ENCODE measurements around the gene ILDR1.
"Not testable (repeated sequence)": the region's sequence is repeated elsewhere in the genome, so short reads cannot be mapped to it uniquely, and the experiment has no call there.

The ILDR1 gene

GRCh38 chr3:122047296-122047695, 25.2 kb upstream of the ILDR1 start:
- not testable (repeated sequence) for H3K4me1 ChIP-seq (ENCODE audit: control insufficient read depth, insufficient read depth, low read length); H3K9ac ChIP-seq (ENCODE audit: low read length); H3K4me3 ChIP-seq (ENCODE audit: low read length); H3K27me3 ChIP-seq (ENCODE audit: control insufficient read depth, insufficient read depth, low read length); H3K27ac ChIP-seq (ENCODE audit: low read depth, low read length); H3K36me3 ChIP-seq (ENCODE audit: control insufficient read depth, insufficient read depth, low read length)

GRCh38 chr3:122033023-122033422, 11.0 kb upstream of the ILDR1 start:
- Histone ChIP-seq H3K4me1 (ENCODE audit: control insufficient read depth, insufficient read depth, low read length) (no peaks in the 10 kb centered on the region), H3K36me3 (ENCODE audit: control insufficient read depth, insufficient read depth, low read length) (no peaks in the 10 kb centered on the region), H3K27ac (ENCODE audit: low read depth, low read length) (no peak overlapping the region), H3K27me3 (ENCODE audit: control insufficient read depth, insufficient read depth, low read length) (no peaks in the 10 kb centered on the region), H3K4me3 (ENCODE audit: low read length) (no peak overlapping the region), H3K9ac (ENCODE audit: low read length) (no peak overlapping the region)

GRCh38 chr3:122032531-122032930, 10.5 kb upstream of the ILDR1 start:
- no peak overlapping the region for H3K4me3 ChIP-seq (ENCODE audit: low read length)
- H3K36me3 ChIP-seq (ENCODE audit: control insufficient read depth, insufficient read depth, low read length), result no peaks in the 10 kb centered on the region
- H3K27ac ChIP-seq (ENCODE audit: low read depth, low read length), result no peak overlapping the region

GRCh38 chr3:122031123-122031468, 9.0 kb upstream of the ILDR1 start:
- Histone ChIP-seq H3K27ac (ENCODE audit: low read depth, low read length) (no peak overlapping the region), H3K27me3 (ENCODE audit: control insufficient read depth, insufficient read depth, low read length) (no peaks in the 10 kb centered on the region), H3K9ac (ENCODE audit: low read length) (no peak overlapping the region), H3K36me3 (ENCODE audit: control insufficient read depth, insufficient read depth, low read length) (no peaks in the 10 kb centered on the region), H3K4me1 (ENCODE audit: control insufficient read depth, insufficient read depth, low read length) (no peaks in the 10 kb centered on the region), H3K4me3 (ENCODE audit: low read length) (no peak overlapping the region)

More at GRCh38 chr3:122032531-122032930, 10.5 kb upstream of the ILDR1 start:
- no peaks in the 10 kb centered on the region for H3K4me1 ChIP-seq (ENCODE audit: control insufficient read depth, insufficient read depth, low read length)
- no peak overlapping the region for H3K9ac ChIP-seq (ENCODE audit: low read length)
- no peaks in the 10 kb centered on the region for H3K27me3 ChIP-seq (ENCODE audit: control insufficient read depth, insufficient read depth, low read length)

GRCh38 chr3:122030381-122031122, 8.5 kb upstream of the ILDR1 start:
- Histone ChIP-seq H3K4me1 (ENCODE audit: control insufficient read depth, insufficient read depth, low read length) (no peaks in the 10 kb centered on the region), H3K27me3 (ENCODE audit: control insufficient read depth, insufficient read depth, low read length) (no peaks in the 10 kb centered on the region), H3K36me3 (ENCODE audit: control insufficient read depth, insufficient read depth, low read length) (no peaks in the 10 kb centered on the region), H3K27ac (ENCODE audit: low read depth, low read length) (no peak overlapping the region), H3K9ac (ENCODE audit: low read length) (no peak overlapping the region), H3K4me3 (ENCODE audit: low read length) (no peak overlapping the region)

- no peak overlapping the region for H3K27ac ChIP-seq (ENCODE audit: low read depth, low read length)
- no peaks in the 10 kb centered on the region for H3K27me3 ChIP-seq (ENCODE audit: control insufficient read depth, insufficient read depth, low read length)
Measured at GRCh38 chr3:122025296-122025695, 3.2 kb upstream of the ILDR1 start.

GRCh38 chr3:122024800-122025199, 2.8 kb upstream of the ILDR1 start:
- no peaks in the 10 kb centered on the region for H3K4me1 ChIP-seq (ENCODE audit: control insufficient read depth, insufficient read depth, low read length)
- H3K27ac ChIP-seq (ENCODE audit: low read depth, low read length), result no peak overlapping the region
- H3K27me3 ChIP-seq (ENCODE audit: control insufficient read depth, insufficient read depth, low read length), result no peaks in the 10 kb centered on the region
- H3K4me3 ChIP-seq (ENCODE audit: low read length), result no peak overlapping the region
- no peaks in the 10 kb centered on the region for H3K36me3 ChIP-seq (ENCODE audit: control insufficient read depth, insufficient read depth, low read length)
- no peak overlapping the region for H3K9ac ChIP-seq (ENCODE audit: low read length)

More at GRCh38 chr3:122025296-122025695, 3.2 kb upstream of the ILDR1 start:
- no peaks in the 10 kb centered on the region for H3K4me1 ChIP-seq (ENCODE audit: control insufficient read depth, insufficient read depth, low read length)
- H3K36me3 ChIP-seq (ENCODE audit: control insufficient read depth, insufficient read depth, low read length), result no peaks in the 10 kb centered on the region
- H3K4me3 ChIP-seq (ENCODE audit: low read length), result no peak overlapping the region
- H3K9ac ChIP-seq (ENCODE audit: low read length), result no peak overlapping the region

- H3K4me3 ChIP-seq (ENCODE audit: low read length), result no peak overlapping the region
- H3K4me1 ChIP-seq (ENCODE audit: control insufficient read depth, insufficient read depth, low read length), result no peaks in the 10 kb centered on the region
- no peaks in the 10 kb centered on the region for H3K27me3 ChIP-seq (ENCODE audit: control insufficient read depth, insufficient read depth, low read length)
- no peak overlapping the region for H3K9ac ChIP-seq (ENCODE audit: low read length)
- H3K27ac ChIP-seq (ENCODE audit: low read depth, low read length), result no peak overlapping the region
- no peaks in the 10 kb centered on the region for H3K36me3 ChIP-seq (ENCODE audit: control insufficient read depth, insufficient read depth, low read length)
Measured at GRCh38 chr3:122023335-122023910, 1.4 kb upstream of the ILDR1 start.

- Histone ChIP-seq H3K4me3 (ENCODE audit: low read length) (peak overlapping the region; percentile 67), H3K9ac (ENCODE audit: low read length) (no peak overlapping the region), H3K27ac (ENCODE audit: low read depth, low read length) (no peak overlapping the region), H3K36me3 (ENCODE audit: control insufficient read depth, insufficient read depth, low read length) (no peaks in the 10 kb centered on the region), H3K4me1 (ENCODE audit: control insufficient read depth, insufficient read depth, low read length) (no peaks in the 10 kb centered on the region), H3K27me3 (ENCODE audit: control insufficient read depth, insufficient read depth, low read length) (no peaks in the 10 kb centered on the region)
Measured at GRCh38 chr3:122021037-122021436, 1.0 kb downstream of the ILDR1 start.

GRCh38 chr3:122019493-122019892, 2.6 kb downstream of the ILDR1 start:
- H3K36me3 ChIP-seq (ENCODE audit: control insufficient read depth, insufficient read depth, low read length), result no peaks in the 10 kb centered on the region
- H3K4me1 ChIP-seq (ENCODE audit: control insufficient read depth, insufficient read depth, low read length), result no peaks in the 10 kb centered on the region
- H3K9ac ChIP-seq (ENCODE audit: low read length), result no peak overlapping the region
- H3K27me3 ChIP-seq (ENCODE audit: control insufficient read depth, insufficient read depth, low read length), result no peaks in the 10 kb centered on the region
- no peak overlapping the region for H3K27ac ChIP-seq (ENCODE audit: low read depth, low read length)
- no peak overlapping the region for H3K4me3 ChIP-seq (ENCODE audit: low read length)

- H3K27ac ChIP-seq (ENCODE audit: low read depth, low read length), result no peak overlapping the region
- no peak overlapping the region for H3K9ac ChIP-seq (ENCODE audit: low read length)
- H3K36me3 ChIP-seq (ENCODE audit: control insufficient read depth, insufficient read depth, low read length), result no peaks in the 10 kb centered on the region
- H3K4me3 ChIP-seq (ENCODE audit: low read length), result no peak overlapping the region
- no peaks in the 10 kb centered on the region for H3K27me3 ChIP-seq (ENCODE audit: control insufficient read depth, insufficient read depth, low read length)
- no peaks in the 10 kb centered on the region for H3K4me1 ChIP-seq (ENCODE audit: control insufficient read depth, insufficient read depth, low read length)
Measured at GRCh38 chr3:122014741-122015140, 7.3 kb downstream of the ILDR1 start.

GRCh38 chr3:122013448-122013925, 8.6 kb downstream of the ILDR1 start:
- Histone ChIP-seq H3K4me3 (ENCODE audit: low read length) (no peak overlapping the region), H3K4me1 (ENCODE audit: control insufficient read depth, insufficient read depth, low read length) (no peaks in the 10 kb centered on the region), H3K27me3 (ENCODE audit: control insufficient read depth, insufficient read depth, low read length) (no peaks in the 10 kb centered on the region), H3K9ac (ENCODE audit: low read length) (no peak overlapping the region), H3K36me3 (ENCODE audit: control insufficient read depth, insufficient read depth, low read length) (no peaks in the 10 kb centered on the region), H3K27ac (ENCODE audit: low read depth, low read length) (no peak overlapping the region)

- Histone ChIP-seq H3K27me3 (ENCODE audit: control insufficient read depth, insufficient read depth, low read length) (no peaks in the 10 kb centered on the region), H3K27ac (ENCODE audit: low read depth, low read length) (no peak overlapping the region), H3K4me3 (ENCODE audit: low read length) (no peak overlapping the region), H3K4me1 (ENCODE audit: control insufficient read depth, insufficient read depth, low read length) (no peaks in the 10 kb centered on the region), H3K36me3 (ENCODE audit: control insufficient read depth, insufficient read depth, low read length) (no peaks in the 10 kb centered on the region), H3K9ac (ENCODE audit: low read length) (no peak overlapping the region)
Measured at GRCh38 chr3:122012821-122013220, 9.2 kb downstream of the ILDR1 start.

All from rectal smooth muscle tissue (tissue), 1 donor.